WI38 (cell line): ENCODE data around the gene ETNPPL.
"Not testable (repeated sequence)": the region's sequence is repeated elsewhere in the genome, so short reads cannot be mapped to it uniquely, and the experiment has no call there.

Experiments
- H3K4me3 ChIP-seq: 2 replicates; pipeline ENCODE4 v1.5.1; 2011; ENCODE audit warnings: low read depth, mild to moderate bottlenecking, control low read depth, low read length
- TF ChIP-seq, protein P1 (sequence below): IDR thresholded peaks from 2 replicates; pipeline ENCODE4 v1.5.1; 2012; ENCODE audit warnings: low read depth, mild to moderate bottlenecking, control low read depth, low read length

Gene ETNPPL

DNA sequence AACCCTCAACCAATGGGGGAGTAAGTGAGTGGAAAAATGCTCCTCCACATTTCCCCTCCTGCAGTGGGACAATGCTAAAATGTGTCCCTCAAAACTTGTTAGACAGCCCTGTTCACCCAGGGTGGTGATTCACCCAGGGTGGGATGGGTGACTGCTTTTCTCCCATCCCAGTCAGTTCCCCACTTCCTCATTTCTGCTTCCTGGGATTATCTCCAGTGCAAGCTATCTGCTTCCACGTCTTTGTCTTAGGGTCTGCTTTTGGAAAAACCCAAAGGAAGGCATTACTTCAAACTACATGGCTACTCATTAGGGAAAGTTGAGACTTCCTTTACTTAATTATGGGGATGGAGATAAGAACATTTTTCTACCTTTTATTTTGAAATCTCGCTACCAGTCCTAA is 45.5 kb downstream of the ETNPPL start:
- TF ChIP-seq, protein P1, sequence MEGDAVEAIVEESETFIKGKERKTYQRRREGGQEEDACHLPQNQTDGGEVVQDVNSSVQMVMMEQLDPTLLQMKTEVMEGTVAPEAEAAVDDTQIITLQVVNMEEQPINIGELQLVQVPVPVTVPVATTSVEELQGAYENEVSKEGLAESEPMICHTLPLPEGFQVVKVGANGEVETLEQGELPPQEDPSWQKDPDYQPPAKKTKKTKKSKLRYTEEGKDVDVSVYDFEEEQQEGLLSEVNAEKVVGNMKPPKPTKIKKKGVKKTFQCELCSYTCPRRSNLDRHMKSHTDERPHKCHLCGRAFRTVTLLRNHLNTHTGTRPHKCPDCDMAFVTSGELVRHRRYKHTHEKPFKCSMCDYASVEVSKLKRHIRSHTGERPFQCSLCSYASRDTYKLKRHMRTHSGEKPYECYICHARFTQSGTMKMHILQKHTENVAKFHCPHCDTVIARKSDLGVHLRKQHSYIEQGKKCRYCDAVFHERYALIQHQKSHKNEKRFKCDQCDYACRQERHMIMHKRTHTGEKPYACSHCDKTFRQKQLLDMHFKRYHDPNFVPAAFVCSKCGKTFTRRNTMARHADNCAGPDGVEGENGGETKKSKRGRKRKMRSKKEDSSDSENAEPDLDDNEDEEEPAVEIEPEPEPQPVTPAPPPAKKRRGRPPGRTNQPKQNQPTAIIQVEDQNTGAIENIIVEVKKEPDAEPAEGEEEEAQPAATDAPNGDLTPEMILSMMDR, result no peak

GRCh38 chr4:108716340-108716739 is 46.5 kb downstream of the ETNPPL start:
- no peak overlapping the region for H3K4me3 ChIP-seq
- TF ChIP-seq, protein P1, result no peak

More for the DNA sequence above, 45.5 kb downstream of the ETNPPL start:
- H3K4me3 ChIP-seq, result no peak overlapping the region

GRCh38 chr4:108714880-108715279 is 48.0 kb downstream of the ETNPPL start:
- no peak overlapping the region for H3K4me3 ChIP-seq
- TF ChIP-seq, protein P1, result no peak

DNA sequence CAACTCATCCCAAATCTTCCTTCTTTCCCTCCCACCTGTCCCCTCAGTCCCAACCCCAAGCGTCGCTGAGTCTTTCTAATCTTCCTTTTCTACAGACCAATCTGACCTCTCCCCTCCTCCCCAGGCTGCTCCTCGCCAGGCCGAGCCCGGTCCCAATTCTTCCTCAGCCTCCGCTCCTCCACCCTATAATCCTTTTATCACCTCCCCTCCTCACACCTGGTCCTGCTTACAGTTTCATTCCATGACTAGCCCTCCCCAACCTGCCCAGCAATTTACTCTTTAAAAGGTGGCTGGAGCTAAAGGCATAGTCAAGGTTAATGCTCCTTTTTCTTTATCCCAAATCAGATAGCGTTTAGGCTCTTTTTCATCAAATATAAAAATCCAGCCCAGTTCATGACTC is 52.3 kb downstream of the ETNPPL start:
- not testable (repeated sequence) for H3K4me3 ChIP-seq

- TF ChIP-seq, protein P1, result no peak
- no peak overlapping the region for H3K4me3 ChIP-seq
Observed at GRCh38 chr4:108709722-108710121, 53.1 kb downstream of the ETNPPL start.

DNA sequence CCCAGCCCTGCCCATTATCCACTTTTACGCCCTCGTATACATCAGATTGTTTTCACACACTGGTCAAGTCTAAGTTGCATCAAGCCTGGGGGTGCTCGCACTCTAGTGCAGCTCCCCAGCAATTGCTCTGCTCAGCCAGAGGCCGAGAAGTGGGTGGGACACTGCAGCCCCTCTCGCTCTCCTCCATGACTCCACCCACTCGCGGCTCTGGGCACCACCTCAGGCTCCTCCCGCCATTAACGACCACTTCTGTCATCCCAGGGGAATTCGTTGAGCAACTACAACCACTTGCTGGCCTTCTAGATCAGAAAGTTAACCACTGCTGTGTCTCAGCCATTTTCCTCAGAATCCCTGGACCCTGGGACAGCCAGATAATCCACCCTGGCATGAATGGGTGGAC is 53.6 kb downstream of the ETNPPL start:
- H3K4me3 ChIP-seq, result no peak overlapping the region
- TF ChIP-seq, protein P1, result no peak

DNA sequence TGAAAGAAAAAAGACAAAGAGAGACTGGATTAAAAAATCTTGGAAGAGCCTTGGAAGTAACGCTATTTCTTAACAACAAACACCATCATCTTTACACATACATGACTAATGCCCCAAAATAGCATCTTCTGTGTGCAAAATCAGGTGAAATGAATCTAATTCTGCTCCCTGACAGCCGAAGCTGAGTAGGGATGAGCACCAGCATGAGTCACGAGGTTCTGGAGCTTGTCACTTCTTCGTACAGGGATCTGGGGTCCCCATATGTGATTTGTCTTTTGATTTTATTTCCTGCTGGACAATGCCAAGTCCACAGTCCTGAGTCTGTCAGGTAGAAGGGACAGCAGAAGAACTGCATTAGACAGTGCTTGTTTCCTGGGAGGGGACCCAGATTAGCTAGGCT is 56.6 kb downstream of the ETNPPL start:
- H3K4me3 ChIP-seq, result no peak overlapping the region
- TF ChIP-seq, protein P1, result no peak

GRCh38 chr4:108703966-108704365 is 58.9 kb downstream of the ETNPPL start:
- TF ChIP-seq, protein P1, result no peak
- no peak overlapping the region for H3K4me3 ChIP-seq
